Astrocyte (in vitro differentiated cells and primary cell): ENCODE measurements around the gene IP6K3.

Source experiments
- EZH2 ChIP-seq: IDR thresholded peaks from 2 replicates; pipeline ENCODE4 v1.6.1; 2012; ENCODE audit warnings: mild to moderate bottlenecking, low read length, inconsistent platforms; ENCODE audit not compliant: insufficient read depth
- TF ChIP-seq, protein P1 (sequence below): IDR thresholded peaks from 2 replicates; pipeline ENCODE4 v1.5.1; 2011; ENCODE audit warnings: low read depth, mild to moderate bottlenecking, inconsistent platforms, low read length, moderate library complexity; ENCODE audit not compliant: insufficient read depth

DNA sequence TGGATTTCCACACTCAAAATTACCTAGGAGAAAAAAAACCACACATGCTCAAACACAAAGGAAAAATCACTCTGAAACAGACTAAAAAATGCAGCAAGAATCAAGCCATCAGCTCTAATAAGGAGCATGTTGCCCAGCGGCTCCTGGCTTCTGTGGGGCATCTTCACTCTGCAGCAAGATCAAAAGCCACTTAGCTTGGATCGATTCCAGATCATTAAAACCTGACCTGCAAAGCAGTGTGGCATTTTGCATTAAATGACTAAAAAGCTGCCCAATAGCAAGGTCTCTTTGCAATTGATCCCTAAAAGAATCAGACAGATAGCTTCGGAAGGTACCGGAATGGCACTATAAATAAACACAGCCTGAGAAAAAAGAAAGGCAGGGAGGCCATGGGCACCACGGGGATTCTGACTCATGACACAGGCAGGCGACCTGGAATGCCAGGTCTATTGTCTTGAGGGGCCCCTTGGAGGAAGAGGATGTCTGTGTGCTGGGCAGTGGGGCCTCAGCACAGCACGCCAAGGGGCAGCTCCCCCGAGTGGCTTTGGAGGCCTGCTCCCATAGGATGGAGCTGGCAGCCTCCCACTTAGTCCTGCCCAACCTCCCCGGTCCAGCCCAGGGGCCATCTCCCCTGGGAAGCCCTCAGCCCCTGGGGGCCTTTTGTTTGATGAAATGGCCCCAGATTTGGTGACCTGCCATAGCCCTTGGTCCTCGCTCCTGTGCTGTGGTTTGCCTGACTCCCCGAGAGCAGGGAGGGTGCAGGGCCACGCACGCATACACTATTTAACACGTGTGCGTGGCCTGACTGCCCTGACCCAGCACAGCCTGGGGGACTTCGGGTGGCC is 34.6 kb upstream of the IP6K3 start:
- TF ChIP-seq, protein P1, sequence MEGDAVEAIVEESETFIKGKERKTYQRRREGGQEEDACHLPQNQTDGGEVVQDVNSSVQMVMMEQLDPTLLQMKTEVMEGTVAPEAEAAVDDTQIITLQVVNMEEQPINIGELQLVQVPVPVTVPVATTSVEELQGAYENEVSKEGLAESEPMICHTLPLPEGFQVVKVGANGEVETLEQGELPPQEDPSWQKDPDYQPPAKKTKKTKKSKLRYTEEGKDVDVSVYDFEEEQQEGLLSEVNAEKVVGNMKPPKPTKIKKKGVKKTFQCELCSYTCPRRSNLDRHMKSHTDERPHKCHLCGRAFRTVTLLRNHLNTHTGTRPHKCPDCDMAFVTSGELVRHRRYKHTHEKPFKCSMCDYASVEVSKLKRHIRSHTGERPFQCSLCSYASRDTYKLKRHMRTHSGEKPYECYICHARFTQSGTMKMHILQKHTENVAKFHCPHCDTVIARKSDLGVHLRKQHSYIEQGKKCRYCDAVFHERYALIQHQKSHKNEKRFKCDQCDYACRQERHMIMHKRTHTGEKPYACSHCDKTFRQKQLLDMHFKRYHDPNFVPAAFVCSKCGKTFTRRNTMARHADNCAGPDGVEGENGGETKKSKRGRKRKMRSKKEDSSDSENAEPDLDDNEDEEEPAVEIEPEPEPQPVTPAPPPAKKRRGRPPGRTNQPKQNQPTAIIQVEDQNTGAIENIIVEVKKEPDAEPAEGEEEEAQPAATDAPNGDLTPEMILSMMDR, result no peak
- no peak for TF ChIP-seq EZH2
